GM19240 (cell line): Measurements from ENCODE around the gene MTHFR.

Source experiments
- DNase-seq: peaks from one replicate; pipeline ENCODE4 v3.0.0; 2011; ENCODE audit warnings: low spot score; ENCODE audit not compliant: insufficient read length

The MTHFR gene

DNA sequence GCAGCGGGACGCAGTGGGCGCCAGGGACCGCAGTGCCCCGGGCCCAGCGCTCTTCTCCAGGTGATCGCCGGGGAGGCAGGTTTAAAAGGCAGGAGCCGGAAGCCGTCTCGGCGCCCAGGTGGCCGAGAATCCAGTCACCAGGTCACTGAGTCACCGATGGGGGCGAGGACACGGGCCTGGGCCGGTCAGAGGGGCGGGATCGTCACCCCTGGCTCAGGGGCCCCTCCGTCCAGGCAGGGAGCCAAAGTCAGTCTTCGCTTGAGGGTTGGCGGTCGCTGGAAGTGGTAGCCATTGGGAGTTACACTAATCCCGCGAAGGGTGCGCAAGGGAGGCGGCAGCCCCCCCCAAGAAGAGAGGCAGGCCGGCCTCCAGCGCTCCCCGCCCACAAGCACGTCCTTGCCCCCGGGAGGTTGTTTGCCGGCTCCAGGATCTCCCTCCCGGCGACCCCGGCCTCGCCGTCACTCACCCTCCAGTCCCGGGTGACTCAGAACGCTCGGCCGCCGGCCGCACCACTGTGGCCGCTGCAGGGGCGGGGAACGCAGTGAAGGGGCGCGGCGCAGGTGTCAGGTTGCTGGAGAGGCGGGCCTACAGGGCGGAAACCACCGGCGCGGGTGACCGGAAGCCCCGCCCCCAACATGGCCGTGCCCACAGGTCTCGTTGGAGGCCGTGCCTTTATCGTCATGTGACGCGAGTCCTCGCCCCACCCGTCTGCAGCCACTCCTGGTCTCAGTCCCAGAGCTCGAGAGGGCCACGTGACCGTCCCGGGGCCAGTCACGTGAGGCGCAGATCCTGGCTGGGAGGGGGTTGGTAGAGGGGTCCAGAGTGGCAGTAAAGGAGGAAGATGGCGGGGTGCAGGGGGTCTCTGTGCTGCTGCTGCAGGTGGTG, at the start of gene MTHFR, which contains the start of gene CLCN6:
Gene MTHFR, minus strand, starts transcription at position 543 of the 885 bp plus-strand sequence. CDS start 2,848 bp downstream, outside the sequence.
Gene CLCN6, plus strand, starts transcription at position 770 of the 885 bp plus-strand sequence. Its CDS starts 72 bp downstream, at position 842.
- DNase-seq: peak; percentile 93

DNA sequence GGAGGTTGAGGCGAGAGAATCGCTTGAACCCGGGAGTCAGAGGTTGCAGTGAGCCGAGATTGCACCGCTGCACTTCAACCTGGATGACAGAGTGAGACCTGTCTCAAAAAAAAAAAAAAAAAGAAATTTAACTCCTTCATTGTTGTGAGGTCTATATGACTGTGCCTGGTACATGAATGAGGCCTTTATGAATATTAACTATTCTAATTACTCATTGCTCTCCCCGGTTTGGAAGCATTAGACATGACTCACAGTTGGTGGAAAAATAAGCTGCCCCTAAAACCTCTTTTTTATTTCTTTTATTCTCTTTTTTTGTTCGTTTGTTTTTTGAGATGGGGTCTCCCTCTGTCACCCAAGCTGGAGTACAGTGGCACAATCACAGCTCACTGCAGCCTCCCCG, 49.7 kb upstream of the MTHFR start:
- no peak for DNase-seq

DNA sequence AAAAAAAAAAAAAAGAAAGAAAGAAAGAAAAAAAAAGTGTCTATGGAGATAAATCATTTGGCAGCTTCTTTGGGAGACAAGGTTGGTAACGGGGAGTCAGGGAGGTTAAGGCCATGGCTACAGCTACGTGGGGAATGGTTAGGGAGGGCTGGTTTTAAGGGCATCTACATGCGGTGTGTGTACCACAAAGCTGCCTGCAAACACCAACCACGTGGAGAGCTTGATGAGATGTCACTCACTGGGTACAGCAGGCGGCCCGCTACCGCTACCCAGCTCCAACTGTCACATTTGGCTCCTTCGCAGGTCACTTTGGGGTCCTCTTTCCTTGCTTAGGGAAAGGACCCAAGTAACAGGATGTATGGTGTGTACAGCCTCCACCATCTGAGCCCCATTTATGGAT, 48.8 kb upstream of the MTHFR start:
- no peak for DNase-seq

DNA sequence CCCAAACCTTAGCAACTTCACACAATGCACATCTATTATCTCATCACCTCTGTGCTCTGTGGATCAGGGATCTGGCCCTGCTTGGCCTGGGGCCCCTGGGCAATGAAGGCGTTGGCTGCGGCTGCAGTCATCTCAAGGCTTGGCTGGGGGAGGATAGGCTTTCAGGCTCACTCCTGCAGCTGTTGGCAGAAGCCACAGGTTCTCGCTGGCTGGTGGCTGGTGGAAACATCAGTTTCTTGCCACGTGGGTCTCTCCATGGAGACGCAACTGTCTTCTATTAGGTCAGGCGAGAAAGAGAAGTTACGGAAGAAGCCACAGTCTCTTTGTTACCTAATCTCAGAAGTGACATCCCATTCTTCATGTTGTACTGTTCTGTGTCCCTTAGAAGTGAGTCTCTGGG, 45.4 kb upstream of the MTHFR start:
- no peak for DNase-seq

GRCh38 chr1:11850156-11850555, 44.4 kb upstream of the MTHFR start:
- no peak for DNase-seq

DNA sequence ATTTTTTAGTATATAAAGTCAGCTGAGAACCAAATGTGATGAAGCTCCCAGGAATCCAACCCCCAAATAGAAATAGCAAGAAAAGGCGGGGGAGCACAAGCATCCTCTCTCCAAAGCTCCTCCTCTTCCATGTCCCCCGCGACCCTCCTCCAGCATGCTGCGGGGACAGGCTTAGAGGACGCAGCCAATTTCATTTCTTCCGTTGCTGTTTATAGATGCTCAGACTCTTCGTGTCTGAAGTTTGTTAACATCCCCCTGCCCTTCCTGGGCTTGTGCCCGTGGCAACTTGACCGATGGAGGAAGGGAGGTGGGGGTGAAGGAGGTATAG, 42.6 kb upstream of the MTHFR start:
- DNase-seq: no peak

- DNase-seq: no peak
Measured at GRCh38 chr1:11847667-11848372, 42.1 kb upstream of the MTHFR start, which contains the start of gene NPPA. TSS of gene NPPA (minus strand) at chr1:11847783. CDS start at chr1:11847684, 99 bp downstream.

- no peak for DNase-seq
Measured at GRCh38 chr1:11845641-11846335, 40.0 kb upstream of the MTHFR start.

- DNase-seq: no peak
Measured at GRCh38 chr1:11842154-11843041, 36.6 kb upstream of the MTHFR start.

DNA sequence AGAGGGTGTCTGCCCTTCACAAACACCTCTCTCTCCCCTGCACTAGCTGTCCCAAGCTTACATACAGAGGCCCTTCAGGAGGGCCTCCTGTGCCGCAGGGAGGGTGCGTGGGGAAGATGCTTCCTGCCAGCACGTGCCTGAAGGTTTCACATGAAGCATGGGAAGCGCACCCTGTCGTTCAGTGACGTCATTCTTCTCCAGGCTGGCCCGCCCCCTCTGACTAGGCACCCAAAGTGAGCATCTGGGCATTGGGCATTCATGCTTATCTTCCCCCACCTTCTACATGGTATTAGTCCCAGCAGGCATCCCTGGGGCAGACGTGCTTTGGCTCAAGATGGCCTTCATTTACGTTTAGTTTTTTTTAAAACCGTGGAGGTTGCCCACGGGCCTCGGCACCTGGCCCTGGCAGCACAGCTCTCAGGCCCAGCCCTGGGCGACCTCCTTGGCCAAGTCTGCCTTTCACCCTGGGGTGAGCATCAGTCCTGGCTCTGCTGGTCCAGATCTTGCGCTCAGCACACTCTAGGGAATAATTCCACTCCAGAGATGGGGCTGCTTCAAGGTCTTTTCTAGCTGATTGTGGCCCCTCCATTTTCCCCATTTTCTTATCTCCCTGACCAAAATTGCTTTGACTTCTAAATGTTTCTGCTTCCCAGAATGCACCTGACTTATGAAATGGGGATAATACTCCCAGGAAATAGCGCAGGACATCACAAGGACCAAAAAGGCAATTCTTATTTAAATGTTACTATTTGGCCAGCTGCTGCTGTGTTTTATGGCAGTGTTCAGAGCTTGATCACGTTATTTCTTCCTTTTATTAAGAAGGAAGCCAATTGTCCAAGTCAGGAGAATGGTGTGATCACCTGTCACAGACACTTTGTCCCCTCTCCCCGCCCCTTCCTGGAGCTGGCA, 35.7 kb upstream of the MTHFR start:
- no peak for DNase-seq

DNA sequence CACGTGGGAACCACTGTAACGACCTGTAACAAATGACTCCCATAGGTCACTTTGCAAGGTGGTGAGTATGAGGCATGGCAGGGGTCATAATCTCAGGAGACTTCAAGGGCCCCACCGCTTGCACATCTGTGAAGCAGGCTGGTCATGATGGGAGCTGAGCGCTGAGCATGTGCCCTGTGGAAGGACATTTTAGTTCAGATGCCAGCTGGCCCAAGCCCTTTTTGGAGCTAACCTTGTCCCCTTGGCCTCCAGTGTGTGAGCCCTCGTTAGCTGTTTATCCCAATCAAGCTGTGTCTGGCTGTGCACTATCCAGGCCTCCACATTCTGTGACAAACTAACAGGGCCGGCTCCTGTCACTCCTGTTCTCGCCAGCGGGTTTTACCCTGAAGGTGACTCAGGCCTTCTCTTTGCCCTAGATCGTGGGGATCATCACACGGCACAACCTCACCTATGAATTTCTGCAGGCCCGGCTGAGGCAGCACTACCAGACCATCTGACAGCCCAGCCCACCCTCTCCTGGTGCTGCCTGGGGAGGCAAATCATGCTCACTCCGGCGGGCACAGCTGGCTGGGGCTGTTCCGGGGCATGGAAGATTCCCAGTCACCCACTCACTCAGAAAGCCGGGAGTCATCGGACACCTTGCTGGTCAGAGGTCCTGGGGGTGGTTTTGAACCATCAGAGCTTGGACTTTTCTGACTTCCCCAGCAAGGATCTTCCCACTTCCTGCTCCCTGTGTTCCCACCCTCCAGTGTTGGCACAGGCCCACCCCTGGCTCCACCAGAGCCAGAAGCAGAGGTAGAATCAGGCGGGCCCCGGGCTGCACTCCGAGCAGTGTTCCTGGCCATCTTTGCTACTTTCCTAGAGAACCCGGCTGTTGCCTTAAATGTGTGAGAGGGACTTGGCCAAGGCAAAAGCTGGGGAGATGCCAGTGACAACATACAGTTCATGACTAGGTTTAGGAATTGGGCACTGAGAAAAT, 34.3 kb upstream of the MTHFR start:
- DNase-seq: no peak

DNA sequence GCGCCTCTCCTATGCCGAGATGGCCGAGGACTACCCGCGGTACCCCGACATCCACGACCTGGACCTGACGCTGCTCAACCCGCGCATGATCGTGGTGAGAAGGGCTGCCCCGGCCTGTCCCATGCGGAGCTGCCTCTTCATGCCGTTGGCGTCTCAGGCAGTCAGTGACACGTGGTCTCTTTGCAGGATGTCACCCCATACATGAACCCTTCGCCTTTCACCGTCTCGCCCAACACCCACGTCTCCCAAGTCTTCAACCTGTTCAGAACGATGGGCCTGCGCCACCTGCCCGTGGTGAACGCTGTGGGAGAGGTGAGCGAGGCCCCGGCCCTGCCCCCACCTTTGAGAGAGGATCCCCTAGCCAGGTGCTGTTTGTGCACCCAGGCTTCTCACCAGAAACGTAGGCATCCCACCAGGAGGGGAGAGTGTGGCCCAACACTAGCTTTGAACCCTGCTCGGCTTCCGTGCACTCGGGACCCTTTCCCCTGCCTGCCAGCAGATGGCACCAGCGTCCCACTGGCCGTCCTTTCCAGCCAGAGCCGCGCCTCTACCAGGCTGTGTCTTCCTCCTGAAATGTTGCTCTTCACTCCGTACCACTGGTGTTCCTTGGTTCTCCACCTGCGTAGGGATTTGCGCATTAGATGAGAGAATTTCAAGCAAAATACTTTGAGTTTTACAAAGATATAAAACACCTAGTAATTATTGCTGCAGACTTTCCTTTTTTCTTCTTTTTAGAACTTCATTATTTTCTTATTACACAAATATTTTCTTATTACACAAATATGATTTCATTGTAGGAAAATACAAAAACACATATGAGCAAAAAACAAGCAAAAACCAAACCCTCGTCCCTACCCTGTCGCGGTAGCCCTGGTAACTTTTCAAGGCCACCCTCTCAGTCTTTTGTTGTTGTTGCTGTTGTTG, 32.8 kb upstream of the MTHFR start:
- DNase-seq: peak; percentile 87

GRCh38 chr1:11837767-11838348, 32.1 kb upstream of the MTHFR start:
- DNase-seq: no peak

DNA sequence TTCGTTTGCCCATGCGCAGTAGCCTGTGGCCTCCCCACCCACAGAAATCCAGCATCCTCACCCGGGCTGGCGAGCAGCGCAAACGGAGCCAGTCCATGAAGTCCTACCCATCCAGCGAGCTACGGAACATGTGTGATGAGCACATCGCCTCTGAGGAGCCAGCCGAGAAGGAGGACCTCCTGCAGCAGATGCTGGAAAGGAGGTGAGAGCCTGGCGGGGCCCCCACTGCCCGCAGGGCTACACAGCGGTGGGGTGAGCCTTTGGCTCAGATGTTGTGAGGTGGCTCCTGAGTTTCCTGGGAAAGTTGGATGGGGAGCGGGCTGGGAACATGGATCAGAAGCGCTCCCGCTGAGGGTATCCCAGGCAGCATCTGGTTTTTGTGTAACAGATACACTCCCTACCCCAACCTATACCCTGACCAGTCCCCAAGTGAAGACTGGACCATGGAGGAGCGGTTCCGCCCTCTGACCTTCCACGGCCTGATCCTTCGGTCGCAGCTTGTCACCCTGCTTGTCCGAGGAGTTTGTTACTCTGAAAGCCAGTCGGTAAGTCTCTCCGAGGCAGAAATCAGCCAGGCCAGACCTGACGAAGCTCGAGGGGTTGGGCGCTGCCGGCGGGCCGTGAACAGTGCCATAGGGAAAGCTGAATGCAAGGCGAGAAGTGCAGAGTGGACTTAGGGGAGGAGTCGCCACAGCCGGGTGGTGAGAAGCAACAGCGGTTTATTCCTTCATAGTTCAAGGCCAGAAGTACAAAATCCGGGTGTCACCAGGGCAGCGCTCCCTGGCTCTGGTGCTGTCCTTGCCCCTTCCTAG, 31.4 kb upstream of the MTHFR start:
- no peak for DNase-seq

DNA sequence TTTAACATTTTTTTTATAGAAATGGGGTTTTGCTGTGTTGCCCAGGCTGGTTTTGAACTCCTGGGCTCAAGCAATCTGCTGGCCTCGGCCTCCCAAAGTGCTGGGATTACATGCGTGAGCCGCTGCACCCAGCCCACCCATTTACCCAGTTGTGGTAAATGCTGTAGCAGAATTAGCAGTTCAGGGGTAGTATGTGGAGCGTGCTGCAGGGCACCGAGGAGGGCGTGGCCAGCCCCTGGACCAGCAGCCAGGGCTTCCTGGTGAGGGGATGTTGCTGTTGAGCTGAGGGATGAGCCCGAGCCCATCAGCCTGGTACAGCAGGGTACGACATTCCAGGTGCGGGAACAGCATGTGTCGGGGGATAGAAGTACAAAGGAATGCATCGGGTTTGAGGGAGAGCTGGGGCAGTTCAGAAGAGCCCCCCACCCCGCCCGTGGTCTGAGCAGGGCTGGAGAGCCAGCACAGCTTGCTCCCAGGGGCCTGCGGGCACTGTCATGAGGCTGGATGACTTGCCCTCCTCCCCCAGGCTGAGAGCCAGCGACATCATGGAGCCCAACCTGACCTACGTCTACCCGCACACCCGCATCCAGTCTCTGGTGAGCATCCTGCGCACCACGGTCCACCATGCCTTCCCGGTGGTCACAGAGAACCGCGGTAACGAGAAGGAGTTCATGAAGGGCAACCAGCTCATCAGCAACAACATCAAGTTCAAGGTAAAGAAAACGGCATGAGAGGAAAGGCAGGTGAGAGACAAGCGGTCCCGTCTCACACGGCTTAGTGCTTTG, 29.9 kb upstream of the MTHFR start:
- no peak for DNase-seq

DNA sequence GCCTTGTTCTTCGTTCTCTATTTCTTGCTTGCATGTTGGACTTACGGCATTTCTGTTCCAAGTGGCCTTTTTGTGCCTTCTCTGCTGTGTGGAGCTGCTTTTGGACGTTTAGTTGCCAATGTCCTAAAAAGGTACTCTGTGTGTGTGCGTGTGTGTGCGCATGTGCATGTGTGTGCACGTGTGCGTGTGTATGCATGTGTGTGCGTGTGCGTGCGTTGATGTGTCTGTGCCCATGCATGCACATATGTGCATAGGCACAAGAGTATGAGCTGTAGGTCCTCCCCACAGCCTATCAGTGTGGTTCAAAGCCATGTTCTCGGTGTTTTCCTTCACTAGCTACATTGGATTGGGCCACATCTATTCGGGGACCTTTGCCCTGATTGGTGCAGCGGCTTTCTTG, 28.1 kb upstream of the MTHFR start:
- DNase-seq: no peak
